Endothelial cell of umbilical vein (primary cell): ENCODE data around the gene CFTR. TPM values are rescaled to one million over a fixed set of nuclear protein-coding genes. Genes with fewer than 3 reads are reported as not detected.

Experiments
- BruUV-seq: library from RNA; stranded (reverse); fragments of 400-500 nt; replicated peaks from 2 replicates; lab custom pipeline; 2021; lab: Mats Ljungman, UMichigan
- CTCF ChIA-PET: fragments of 300-600, 350-600 bp; sonication (Branson Sonifier 250); formaldehyde crosslinking; loops from one replicate; lab custom pipeline; 2021; ENCODE audit warnings: antibody characterized with exemption, inconsistent platforms; lab: Charles Lee
- POLR2A ChIA-PET: fragments of 300-600, 350-600 bp; sonication (Branson Sonifier 250); formaldehyde crosslinking; loops from one replicate; lab custom pipeline; 2021; ENCODE audit warnings: antibody characterized with exemption, inconsistent platforms; lab: Charles Lee
- DNase-seq: peaks from one replicate; pipeline ENCODE4 v3.0.0-alpha.2; 2011; ENCODE audit warnings: low read depth, low spot score
- FAIRE-seq: peaks from 2 replicates; lab custom pipeline; 2011; peaks lifted over from hg19 to GRCh38; lab: Jason Lieb, UNC
- H2AFZ ChIP-seq: 2 replicates; pipeline ENCODE4 v1.6.0; 2012; ENCODE audit warnings: low read depth, low read length, control low read depth, inconsistent platforms
- H3K27ac ChIP-seq: 2 replicates; pipeline ENCODE4 v1.5.1; 2011; ENCODE audit warnings: low read depth, mild to moderate bottlenecking, control low read depth, low read length, moderate library complexity; ENCODE audit not compliant: insufficient read depth
- H3K27me3 ChIP-seq, 2 experiments: 2 replicates each; pipeline versions ENCODE4 v1.6.0 to v1.6.1; 2011; ENCODE audit warnings: low read length in 2 of 2, mixed read lengths in 1 of 2; ENCODE audit not compliant: control insufficient read depth in 2 of 2, insufficient read depth in 2 of 2
- H3K36me3 ChIP-seq, 2 experiments: 2 replicates in 1 of 2; 3 replicates in 1 of 2; pipeline ENCODE4 v1.5.1; 2011; ENCODE audit warnings: low read length in 2 of 2, mild to moderate bottlenecking in 1 of 2, moderate library complexity in 1 of 2; ENCODE audit not compliant: control insufficient read depth in 2 of 2, insufficient read depth in 2 of 2; ENCODE audit errors: extremely low read depth in 1 of 2
- H3K4me1 ChIP-seq: 3 replicates; pipeline ENCODE4 v1.5.1; 2011; ENCODE audit warnings: mild to moderate bottlenecking, low read length; ENCODE audit not compliant: control insufficient read depth, insufficient read depth; ENCODE audit errors: extremely low read depth
- H3K4me2 ChIP-seq: 2 replicates; pipeline ENCODE4 v1.6.1; 2011; ENCODE audit warnings: low read length, control low read depth, mixed read lengths; ENCODE audit not compliant: insufficient read depth
- H3K4me3 ChIP-seq, 3 experiments: fragments of 200-600 bp in 1 of 3; sonication (generic), shearing (Covaris generic) in 1 of 3; replicated peaks in 1 of 3; 2 replicates each; pipeline ENCODE4 v1.5.1; 2011 to 2016; ENCODE audit warnings: control low read depth in 3 of 3, low read length in 3 of 3, mild to moderate bottlenecking in 2 of 3, inconsistent platforms in 1 of 3, low read depth in 1 of 3, moderate library complexity in 1 of 3; ENCODE audit not compliant: insufficient read depth in 1 of 3
- H3K79me2 ChIP-seq: 2 replicates; pipeline ENCODE4 v1.6.0; 2012; ENCODE audit warnings: low read length, inconsistent platforms; ENCODE audit not compliant: control insufficient read depth, insufficient read depth
- H3K9ac ChIP-seq: replicated peaks from 2 replicates; pipeline ENCODE3; 2011; ENCODE audit warnings: low read length, control low read depth; ENCODE audit not compliant: insufficient read depth; ENCODE audit errors: extremely low read depth
- H3K9me1 ChIP-seq: replicated peaks from 3 replicates; pipeline ENCODE4 v1.6.0; 2011; ENCODE audit warnings: mild to moderate bottlenecking, low read length; ENCODE audit not compliant: control insufficient read depth, insufficient read depth; ENCODE audit errors: extremely low read depth
- H3K9me3 ChIP-seq: replicated peaks from 2 replicates; pipeline ENCODE4 v1.5.1; 2012; ENCODE audit warnings: low read length, inconsistent platforms; ENCODE audit not compliant: control insufficient read depth, insufficient read depth
- H4K20me1 ChIP-seq: replicated peaks from 2 replicates; pipeline ENCODE3; 2011; ENCODE audit warnings: mild to moderate bottlenecking, low read length; ENCODE audit not compliant: control insufficient read depth, insufficient read depth; ENCODE audit errors: extremely low read depth
- CTCF ChIP-seq, 2 donors: IDR thresholded peaks; 1 replicate in 1 of 2; 2 replicates in 1 of 2; pipeline ENCODE4 v1.5.1; 2011; ENCODE audit warnings: low read length in 2 of 2, mild to moderate bottlenecking in 2 of 2, moderate library complexity in 2 of 2, control low read depth in 1 of 2, inconsistent platforms in 1 of 2, low read depth in 1 of 2; ENCODE audit not compliant: insufficient read depth in 1 of 2; ENCODE audit errors: extremely low read depth in 1 of 2
- EZH2 ChIP-seq: IDR thresholded peaks from 2 replicates; pipeline ENCODE4 v1.6.1; 2012; ENCODE audit warnings: borderline replicate concordance, low read depth, mild to moderate bottlenecking, moderate library complexity, low read length, inconsistent platforms; ENCODE audit not compliant: severe bottlenecking
- FOS ChIP-seq: IDR thresholded peaks from 2 replicates; pipeline ENCODE4 v1.6.1; 2011; ENCODE audit warnings: mild to moderate bottlenecking, low read length, moderate library complexity, borderline replicate concordance; ENCODE audit not compliant: insufficient read depth
- GATA2 ChIP-seq: IDR thresholded peaks from 2 replicates; pipeline ENCODE4 v1.7.0; 2011; ENCODE audit warnings: low read depth, mild to moderate bottlenecking, moderate library complexity, mixed read lengths, low read length; ENCODE audit not compliant: insufficient read length, insufficient read depth
- JUN ChIP-seq: IDR thresholded peaks from 2 replicates; pipeline ENCODE4 v1.6.1; 2011; ENCODE audit warnings: borderline replicate concordance, low read depth; ENCODE audit not compliant: insufficient read length, insufficient read depth
- MAX ChIP-seq: IDR thresholded peaks from 2 replicates; pipeline ENCODE4 v1.6.1; 2011; ENCODE audit not compliant: insufficient read depth, insufficient read length
- MYC ChIP-seq: IDR thresholded peaks from one replicate; pipeline ENCODE4 v1.6.1; 2011; ENCODE audit warnings: mild to moderate bottlenecking, low read depth, low read length
- POLR2A ChIP-seq: IDR thresholded peaks from 2 replicates; pipeline ENCODE4 v1.6.1; 2012; ENCODE audit warnings: low read depth, mild to moderate bottlenecking, control low read depth, low read length
- POLR2AphosphoS5 ChIP-seq: IDR thresholded peaks from 2 replicates; pipeline ENCODE4 v1.6.1; 2012; ENCODE audit warnings: low read depth, mild to moderate bottlenecking, control low read depth, low read length, moderate library complexity; ENCODE audit not compliant: insufficient read depth
- dilution Hi-C: fragments of 300-500 bp; cut with MboI; formaldehyde crosslinking; loops from one replicate; pipeline ENCODE4 v1.15.0; 2019; ENCODE audit warnings: low sequenced_read_pairs; ENCODE audit not compliant: extremely low pct_ligation_motif_present
- intact Hi-C: fragments of 100-400 bp; cut with micrococcal nuclease; formaldehyde crosslinking; loops from one replicate; pipeline ENCODE4 v1.10.0; 2022
- polyA plus RNA-seq, 4 experiments: library from polyadenylated mRNA; depleted of rRNA in 3 of 4; stranded (reverse) in 3 of 4; unstranded in 1 of 4; fragments of >200 nt; gene quantifications; 2 replicates each; pipeline versions ENCODE4 v1.2.1 to v1.2.3, GENCODE V29; 2011 to 2012; ENCODE audit warnings: missing spikeins in 1 of 4
- total RNA-seq: library from RNA; stranded (reverse); gene quantifications from 2 replicates; pipeline ENCODE4 v1.2.3, GENCODE V29; 2021

The CFTR gene
- total and polyA plus RNA-seq, 2 donors (not counting 3 experiments of a cell fraction or from before 2014, with no cell fraction given): 0.03 TPM; not detected in 1

GRCh38 chr7:117706210-117706609 lies 226.4 kb downstream of the CFTR start:
- Histone ChIP-seq H4K20me1 (no peaks in the 10 kb centered on the region), H2AFZ (no peak overlapping the region), H3K79me2 (no peaks in the 10 kb centered on the region), H3K36me3 (no peaks in the 10 kb centered on the region), H3K9me3 (no peaks in the 10 kb centered on the region), H3K9me1 (no peaks in the 10 kb centered on the region), H3K4me3 (no peak overlapping the region), H3K9ac (no peak overlapping the region), H3K4me1 (no peaks in the 10 kb centered on the region), H3K27me3 (no peaks in the 10 kb centered on the region), H3K4me2 (no peak overlapping the region), H3K27ac (no peak overlapping the region)
- no TSS peak for BruUV-seq
- TF ChIP-seq EZH2 (no peak), FOS (no peak), MYC (no peak), JUN (no peak), CTCF (IDR thresholded peaks at IDR 0.05; ENCODE audit: extremely low read depth in 1 of 2, insufficient read depth in 1 of 2, low read depth in 1 of 2, low read length in 2 of 2) (no peak), MAX (no peak), POLR2AphosphoS5 (no peak), GATA2 (no peak), POLR2A (no peak)
- dilution Hi-C loops: no loop called here
- DNase-seq (no peak), FAIRE-seq (no peak)
- ChIA-PET POLR2A (no interaction called here), CTCF (interaction anchor here (1.0 to 2.2 kb wide), 3 partner anchors 9 to 298 kb away, joined by 3 to 5 read pairs (median 4); no protein-coding TSS in a partner anchor)
- intact Hi-C loops: no loop called here
